Bone marrow (tissue), 2 donors: ENCODE data around the gene FAM13B.
"Not testable (repeated sequence)": the region's sequence is repeated elsewhere in the genome, so short reads cannot be mapped to it uniquely, and the experiment has no call there.

Source experiments
- DNase-seq, 2 donors: peaks; one replicate each; lab custom pipeline; 2025; lab: John Stamatoyannopoulos, UW

FAM13B gene

DNA sequence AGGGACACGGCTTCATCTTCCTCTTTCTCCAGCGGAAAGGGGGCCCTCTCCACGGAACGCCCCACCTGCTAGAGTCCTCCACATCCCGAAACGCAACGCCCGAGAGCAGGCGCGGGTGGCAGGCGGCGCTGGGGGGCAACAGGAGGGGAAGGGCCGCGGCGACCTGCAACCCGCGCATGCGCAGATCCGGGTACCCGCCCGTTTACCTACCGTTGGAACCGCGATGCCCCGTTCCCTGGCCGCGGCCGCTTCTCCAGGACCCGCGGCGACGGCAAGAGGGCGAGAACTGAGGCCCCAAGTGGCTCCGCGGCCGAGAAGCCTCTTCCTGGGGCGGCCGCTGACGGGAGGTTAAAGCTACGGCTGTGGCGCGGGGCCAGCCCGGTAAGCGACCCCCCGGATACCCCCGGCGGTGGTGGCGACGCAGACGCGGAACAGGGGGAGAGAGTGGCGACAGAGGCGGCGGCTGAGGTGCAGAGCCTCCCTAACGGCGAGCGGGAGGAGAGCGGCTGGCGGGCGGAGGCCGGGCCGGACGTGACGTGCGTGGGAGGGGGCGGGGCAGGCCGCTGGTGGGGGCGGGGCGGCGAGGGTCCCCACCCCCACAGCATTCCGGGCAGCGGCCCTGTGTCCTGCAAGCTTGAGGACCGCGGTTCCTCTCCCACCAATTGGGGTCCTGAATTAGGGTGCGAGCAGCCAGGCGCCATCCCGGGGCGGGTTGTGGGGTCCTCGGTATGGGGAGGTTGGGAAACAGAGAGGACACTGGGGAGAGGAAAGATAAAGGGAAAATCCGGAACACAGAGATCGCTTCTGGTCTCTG, at the start of gene FAM13B:
Gene FAM13B (minus strand): TSS at position 508 of the 814 bp plus-strand sequence. CDS start 13,968 bp downstream, outside the sequence.
- DNase-seq, result peak; percentile 45 to 93

DNA sequence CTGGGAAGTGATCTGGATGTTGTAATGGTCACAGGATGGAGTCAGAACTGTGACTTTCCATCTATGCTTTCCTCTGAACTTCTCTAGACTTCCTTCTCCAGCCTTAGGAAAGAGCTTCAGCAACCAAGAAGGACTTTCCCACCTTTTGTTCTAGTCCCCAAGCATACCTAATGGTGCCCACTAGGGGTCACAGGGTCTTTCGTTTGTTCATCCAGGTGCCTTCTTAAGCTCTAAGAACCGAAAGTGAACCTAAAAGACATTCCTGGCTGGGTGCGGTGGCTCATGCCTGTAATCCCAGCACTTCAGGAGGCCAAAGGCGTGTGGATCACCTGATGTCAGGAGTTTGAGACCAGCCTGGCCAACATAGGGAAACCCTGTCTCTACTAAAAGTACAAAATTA, 49.2 kb upstream of the FAM13B start:
- DNase-seq, result no peak

DNA sequence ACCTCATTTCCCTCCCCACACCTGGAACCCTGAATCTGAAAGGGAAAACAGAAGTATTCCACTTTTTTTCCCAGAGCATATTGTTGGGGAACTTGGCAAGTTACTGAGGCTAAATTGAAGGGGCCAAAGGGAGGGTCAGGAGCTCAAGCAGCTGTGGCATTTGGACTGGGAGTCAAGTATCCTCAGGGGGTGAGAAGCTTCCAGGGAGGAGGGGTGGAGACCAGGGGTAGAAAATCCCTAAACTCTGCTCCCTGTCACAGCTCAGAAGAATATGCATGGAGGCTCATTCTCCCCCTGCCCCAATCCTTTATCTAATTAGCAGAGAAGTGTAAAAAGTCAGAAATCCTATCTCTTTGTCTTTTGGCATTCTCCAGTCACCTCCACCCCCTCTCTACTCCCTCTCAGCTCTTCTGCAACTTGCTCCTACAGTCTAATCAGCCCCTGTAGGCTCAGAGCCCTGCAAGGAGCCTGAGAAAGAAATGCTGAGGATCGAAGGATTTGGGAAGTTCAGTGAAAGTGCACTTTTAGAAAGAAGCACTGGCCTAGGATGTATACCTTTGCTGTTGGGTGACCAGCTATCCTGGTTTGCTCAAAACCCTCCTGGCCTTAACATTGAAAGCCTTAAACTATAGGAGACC, 45.2 kb upstream of the FAM13B start:
- DNase-seq, result no peak

DNA sequence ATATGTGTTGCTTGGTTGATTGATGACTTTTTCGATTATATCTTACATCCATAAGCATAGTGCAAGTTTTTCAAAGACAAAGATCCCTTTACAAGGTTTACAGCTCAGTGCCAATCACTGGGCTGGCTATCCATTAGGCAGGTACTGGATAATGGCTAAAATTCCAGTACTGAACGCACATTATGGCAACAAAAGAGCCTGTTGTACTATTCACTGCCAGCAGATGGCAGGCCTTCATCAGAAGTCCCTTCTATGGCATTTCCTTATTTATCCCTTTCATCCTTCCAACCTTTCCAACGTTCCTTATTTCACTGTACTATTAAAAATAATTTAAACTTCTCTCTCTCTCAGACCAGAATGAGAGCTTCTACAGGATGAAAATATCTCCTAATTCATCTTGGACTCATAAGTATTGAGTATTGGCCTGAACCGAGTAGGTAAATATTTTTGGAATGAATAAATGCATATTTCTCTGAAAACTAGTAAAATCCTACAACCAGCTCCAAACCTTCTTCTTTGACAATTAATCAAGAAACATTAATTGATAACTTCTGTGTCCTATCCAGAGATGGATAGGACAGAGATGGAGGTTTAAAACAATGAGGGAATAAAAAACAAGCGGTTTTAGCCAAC, 44.3 kb upstream of the FAM13B start:
- DNase-seq, result peak in 1 of 2 donors; percentile 33

- not testable (repeated sequence) for DNase-seq
These were observed 37.1 kb upstream of the FAM13B start for GRCh38 chr5:138070026-138070425.

GRCh38 chr5:138068742-138069600, 36.1 kb upstream of the FAM13B start:
- peak; percentile 22 to 73 for DNase-seq

DNA sequence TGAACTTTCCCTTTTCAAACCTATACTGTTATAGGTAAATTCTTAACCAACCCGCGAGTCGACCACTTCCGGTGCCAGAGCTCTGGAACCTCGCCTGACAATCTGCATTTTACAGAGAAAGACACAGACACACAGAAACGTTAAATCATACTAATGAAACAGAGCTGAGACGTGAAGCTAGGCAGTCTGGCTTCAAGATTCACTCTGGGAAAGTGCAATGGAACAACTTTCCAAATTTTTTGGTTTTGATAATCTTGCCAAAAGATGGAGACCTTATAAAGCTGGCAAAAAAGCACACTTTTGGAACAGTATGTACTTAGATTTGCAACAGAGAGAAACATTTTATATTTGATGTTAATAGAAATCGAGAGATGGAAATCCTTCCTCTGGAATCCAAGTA, 35.1 kb upstream of the FAM13B start:
- DNase-seq, result no peak

DNA sequence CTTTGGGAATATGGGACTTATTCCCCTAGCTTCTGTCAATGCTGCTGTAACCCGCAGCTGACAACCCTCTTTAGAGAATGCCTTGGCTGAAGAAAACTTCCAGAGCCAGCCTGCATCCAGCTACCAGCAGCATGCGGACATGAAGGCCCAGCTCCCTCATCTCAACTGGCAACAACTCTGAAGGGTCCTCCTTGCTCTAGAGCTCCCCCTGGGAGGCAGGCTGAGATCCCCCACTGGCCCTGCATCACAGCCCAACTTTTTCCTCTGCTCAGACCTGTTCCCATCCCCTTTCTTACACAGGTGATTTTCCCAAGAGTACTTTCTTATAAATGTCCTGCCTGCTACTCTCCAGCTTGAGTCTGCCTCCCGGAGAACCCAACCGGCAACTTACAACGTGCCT, 32.2 kb upstream of the FAM13B start:
- no peak for DNase-seq

DNA sequence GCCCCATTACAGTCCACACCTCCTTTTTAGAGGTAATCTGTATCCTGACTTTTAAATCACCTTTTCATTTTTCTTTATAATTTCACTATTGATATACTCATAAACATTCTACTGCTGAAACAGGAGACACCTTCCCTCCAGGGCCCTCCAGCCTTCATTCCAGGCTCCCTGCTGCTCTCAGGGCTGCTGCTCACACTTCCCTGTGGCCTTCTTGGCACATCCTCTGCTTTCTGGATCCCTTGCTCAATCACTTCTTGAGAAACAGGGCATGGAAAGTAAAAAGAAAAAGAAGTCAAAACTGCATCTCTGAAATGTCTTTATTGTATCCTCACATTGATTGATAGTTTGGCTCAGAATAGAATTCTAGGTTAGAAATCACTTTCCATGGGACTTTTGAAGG, 31.6 kb upstream of the FAM13B start:
- no peak for DNase-seq

DNA sequence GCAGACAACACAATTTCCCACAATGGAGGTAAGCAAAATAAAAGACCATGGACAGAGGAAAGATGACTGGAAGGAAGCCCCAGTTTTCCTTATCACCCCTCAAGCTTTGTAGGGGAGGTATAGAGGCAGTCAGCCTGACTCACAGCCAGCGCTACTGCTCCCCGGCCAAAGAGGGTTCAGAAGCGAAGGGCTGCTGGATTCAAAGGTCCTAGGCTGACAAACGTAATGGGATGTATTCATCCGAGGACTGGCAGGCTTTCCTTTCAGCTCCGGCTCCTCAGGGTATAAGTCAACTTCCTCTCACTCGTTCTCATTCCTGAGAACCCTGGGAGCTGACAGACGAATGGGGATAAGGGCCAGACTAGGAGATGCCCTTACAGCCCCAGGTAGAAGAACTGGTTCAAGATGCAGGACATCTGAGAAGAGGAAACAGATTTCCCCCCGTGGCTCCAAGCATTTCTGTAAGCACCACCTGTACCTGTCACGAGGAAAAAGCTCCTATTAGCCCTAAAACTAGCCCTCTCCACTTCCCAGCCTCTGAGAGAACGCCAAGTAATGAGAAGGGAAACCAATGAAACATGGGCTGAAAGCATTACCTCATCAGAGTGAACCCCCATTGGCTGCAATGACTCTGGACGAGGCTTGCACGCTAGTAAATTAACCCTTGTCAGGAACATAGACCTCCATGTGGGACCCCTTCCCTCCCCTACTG, 22.1 kb upstream of the FAM13B start:
- DNase-seq, result no peak

DNA sequence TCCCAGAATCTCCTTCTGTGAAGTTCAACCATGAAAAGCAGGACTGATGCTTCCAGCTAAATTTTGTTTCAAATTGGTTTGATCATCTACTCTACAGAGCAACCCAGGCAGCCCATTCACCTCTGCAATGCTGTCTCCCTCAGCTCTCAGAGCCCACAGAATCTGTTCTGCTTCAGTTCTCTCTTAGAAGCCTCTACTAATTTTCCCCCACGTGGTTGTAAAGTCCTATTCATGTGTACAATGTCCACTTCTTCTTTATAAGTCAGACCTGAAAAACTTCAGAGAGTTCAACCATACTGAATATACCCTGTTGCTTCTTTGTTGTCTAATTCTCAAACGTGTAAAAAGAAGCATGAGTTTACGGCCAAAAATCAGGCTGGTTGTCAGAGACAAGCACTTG, 21.3 kb upstream of the FAM13B start:
- DNase-seq, result no peak

DNA sequence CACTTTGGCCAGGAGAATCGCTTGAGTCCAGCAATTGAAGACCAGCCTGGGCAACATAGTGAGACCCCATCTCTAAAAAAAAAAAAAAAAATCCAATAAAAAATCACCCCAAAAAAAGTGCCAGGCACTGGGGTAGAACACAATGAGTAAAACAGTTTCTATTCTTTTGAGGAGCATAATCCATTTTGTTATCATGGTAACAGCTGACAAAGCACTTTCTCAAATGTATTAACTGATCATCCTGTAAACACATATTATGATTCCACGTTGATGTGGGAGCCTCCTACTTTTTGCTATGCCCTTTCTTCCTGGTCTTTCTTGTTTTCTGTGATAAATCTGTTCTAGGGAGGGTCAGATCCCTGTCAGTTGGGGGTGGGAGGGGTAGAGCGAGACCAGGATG, 20.7 kb upstream of the FAM13B start:
- no peak for DNase-seq

DNA sequence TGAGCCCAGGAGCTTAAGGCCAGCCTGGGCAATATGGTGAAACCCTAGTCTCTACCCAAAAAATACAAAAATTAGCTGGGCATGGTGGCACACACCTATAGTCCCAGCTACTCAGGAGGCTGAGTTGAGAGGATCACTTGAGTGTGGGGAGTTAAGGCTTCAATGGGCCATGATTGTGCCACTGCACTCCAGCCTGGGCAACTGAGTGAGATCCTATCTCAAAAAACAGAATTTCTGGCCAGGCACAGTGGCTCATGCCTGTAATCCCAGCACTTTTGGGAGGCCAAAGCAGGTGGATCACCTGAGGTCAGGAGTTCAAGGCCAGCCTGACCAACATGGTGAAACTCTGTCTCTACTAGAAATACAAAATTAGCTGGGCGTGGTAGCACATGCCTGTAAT, 19.8 kb upstream of the FAM13B start:
- DNase-seq, result not testable (repeated sequence)

DNA sequence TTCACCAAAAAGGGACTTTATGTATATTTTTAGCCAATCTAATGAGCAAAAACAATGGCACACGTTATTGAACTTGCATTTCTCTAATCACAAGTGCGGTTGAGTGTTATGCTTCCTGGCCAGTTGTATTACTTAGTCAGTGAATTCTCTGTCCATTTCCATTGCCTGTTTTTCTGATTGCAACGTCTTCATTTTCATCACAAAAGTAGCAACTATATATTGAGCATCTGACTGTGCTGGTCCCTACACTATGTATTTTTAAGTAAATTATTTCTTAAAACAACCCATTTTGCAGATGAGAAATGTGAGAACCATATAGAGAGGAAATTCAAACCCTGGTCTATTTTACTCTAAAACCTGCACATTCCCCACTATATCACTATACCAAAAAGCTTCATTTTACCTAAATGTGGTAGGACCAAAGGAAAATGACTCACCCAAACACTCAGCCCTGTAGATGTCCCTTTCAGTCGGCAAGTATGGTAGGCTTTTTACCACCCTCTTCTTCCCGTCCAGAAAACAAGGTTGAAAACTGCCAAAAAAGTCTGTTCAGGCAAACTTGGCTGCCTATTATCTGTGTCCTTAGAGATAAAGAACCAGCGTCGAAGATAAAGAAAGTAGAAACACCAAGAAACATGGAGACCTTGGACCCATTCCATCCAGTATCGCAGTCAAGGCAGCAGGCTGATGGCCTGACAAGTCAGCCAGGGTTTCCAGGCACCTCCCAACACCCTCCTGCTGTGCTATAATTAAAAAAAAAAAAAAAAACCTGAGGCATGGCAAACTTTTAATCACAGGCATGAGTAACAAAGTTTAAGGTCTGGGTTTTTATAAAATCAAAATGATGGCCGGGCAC, 18.8 kb upstream of the FAM13B start:
- DNase-seq, result no peak

- not testable (repeated sequence) for DNase-seq
These were observed 12.4 kb upstream of the FAM13B start for GRCh38 chr5:138045283-138045682.

- no peak for DNase-seq
These were observed 5.9 kb upstream of the FAM13B start for GRCh38 chr5:138038826-138039225.

DNA sequence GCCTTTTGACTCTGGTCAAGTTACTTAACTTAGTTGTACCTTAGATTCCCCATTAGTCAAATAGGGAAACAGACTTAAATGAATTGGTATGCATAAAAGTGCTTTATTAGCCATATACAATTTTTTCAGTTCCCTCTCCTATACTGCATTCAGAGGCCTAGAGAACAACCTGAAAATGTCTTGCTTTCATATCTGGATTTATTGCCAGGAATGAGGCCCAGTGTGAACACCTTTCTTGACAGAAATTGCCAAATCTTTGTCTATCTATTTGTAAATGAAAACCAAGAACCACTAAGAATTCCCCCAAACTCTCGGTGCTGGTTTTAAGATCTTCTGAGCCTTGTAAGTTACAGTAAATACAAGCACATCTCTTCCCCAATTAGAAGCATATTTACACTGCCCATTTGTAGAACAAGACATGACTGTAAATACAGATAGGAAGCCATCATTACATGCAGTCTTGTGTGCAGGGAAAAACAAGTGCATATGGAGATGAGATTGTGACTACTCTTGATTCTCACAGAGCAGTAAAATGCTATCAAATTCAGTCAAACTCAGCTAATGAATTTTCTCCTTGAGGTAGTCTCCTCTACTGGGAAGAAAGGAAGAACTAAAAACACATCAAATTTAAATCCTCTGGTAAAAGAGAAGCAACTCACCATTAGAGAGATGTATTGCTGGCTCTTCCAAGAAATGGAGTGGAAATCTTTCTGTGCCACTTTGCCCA, 5.2 kb upstream of the FAM13B start:
- no peak for DNase-seq

- no peak for DNase-seq
These were observed 4.4 kb upstream of the FAM13B start for GRCh38 chr5:138037271-138037670.

DNA sequence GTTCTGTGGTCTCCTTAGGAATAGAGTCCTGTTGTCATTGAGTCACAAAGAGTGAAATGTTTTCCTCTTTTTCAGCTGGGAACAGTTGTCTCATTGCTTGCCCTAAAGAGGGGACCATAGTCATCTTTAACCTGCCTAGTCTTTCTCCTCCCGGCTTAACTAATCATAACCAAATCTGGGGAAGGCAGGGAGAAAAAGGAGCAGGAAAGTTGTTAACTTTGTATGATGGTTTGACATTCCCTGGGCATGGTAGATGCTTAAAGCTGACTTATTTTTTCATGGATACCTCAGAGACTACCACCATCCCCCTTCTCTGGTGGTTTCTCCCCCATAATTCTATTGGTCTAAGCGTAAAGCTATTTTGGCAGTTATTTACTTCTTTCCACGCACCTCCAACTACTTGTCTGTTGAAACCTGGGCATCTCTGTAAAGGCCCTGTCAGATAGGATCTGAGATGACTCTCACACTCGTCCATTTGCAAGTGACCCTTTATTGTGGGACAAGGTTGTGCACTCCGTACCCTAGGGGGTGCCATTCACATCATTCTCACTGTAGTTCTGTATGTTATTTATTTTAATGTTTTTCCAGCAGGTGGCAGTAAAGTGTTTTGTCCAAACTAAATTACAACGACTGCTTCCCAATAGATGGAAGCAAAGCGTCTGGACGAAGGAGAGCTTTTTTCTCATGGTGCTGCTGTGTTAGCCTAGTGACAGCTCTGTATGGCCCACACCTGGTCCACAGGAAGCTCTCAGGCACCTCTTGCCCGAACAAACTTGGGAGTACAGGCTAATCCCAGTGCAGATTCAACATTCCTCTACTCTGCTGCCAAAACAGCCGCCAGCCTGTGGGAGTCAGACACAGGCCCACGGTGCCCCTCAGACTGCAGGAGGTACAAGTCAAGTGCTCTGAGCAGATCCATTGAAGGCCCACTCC, 3.0 kb upstream of the FAM13B start:
- DNase-seq, result peak; percentile 5 to 85
